Stimulated activated CD8-positive, alpha-beta memory T cell treated with anti-CD3 and anti-CD28 coated beads, Interleukin-2, amount 100 ng/mL, for 48 hours (primary cell): ENCODE data around the gene KIAA1549.
"Not testable (repeated sequence)": the region's sequence is repeated elsewhere in the genome, so short reads cannot be mapped to it uniquely, and the experiment has no call there.

Experiments
- DNase-seq, 2 donors: peaks; one replicate each; pipeline ENCODE4 v3.0.0-alpha.2; 2020; ENCODE audit warnings: low read depth in 2 of 2

Gene KIAA1549

DNA sequence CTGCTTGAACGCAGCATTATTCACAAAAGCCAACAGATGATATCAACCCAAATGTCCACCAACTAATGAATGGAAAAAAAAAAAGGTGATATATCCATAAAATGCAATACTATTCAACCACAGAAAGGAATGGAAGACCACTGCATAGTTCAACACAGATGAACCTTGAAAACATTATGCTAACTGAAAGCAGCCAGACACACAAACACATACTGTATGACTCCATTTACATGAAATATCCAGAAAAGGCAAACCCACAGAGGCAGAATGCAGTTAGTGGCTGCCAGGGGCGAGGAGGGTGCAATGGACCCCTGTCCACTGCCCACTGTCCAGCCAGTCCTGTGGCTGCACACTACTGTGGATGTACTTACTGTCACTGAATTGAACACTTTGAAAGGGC lies 36.6 kb downstream of the KIAA1549 start:
- DNase-seq = no peak

DNA sequence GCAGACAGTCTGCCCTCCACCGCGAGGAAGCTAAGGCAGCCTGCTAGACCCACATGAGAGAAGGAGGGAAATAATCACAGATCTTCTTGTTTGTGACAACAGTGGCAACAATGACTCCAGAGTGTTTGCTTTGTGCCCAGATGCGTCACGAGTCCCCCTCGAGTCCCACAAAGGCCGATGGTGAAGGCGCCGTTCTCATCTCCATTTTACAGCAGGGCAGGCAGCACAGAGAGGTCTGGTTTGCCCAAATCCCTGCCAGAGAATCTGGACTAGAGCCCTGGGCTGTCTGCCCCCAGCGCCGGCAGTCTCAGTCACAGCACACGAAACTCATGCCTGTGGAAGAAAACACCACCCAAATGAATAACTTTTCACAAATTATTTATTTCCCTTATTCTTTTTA lies 38.1 kb downstream of the KIAA1549 start:
- DNase-seq = no peak

DNA sequence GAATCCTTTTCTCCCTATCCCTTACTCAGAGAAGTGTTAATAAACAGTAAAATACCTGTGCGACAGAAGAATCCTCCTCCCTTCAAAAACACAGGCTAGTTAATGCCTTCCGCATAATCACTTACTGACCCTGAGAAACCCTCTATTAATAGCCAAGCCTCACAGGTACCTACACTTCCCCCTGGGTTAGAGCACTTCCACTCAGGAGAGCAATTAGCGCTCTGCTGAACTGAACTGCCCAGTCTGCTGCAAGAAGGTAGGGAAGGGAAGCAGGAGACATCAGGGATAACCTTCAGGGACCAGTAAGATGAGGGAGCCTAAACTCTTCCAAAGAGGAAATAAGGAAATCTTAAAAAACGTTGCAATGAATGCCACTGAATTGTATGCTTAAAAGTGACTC lies 39.6 kb downstream of the KIAA1549 start:
- DNase-seq = no peak

DNA sequence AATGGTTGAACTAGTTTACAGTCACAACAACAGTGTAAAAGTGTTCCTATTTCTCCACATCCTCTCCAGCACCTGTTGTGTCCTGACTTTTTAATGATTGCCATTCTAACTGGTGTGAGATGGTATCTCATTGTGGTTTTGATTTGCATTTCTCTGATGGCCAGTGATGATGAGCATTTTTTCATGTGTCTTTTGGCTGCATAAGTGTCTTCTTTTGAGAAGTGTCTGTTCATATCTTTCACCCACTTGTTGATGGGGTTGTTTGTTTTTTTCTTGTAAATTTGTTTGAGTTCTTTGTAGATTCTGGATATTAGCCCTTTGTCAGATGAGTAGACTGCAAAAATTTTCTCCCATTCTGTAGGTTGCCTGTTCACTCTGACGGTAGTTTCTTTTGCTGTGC lies 40.6 kb downstream of the KIAA1549 start:
- not testable (repeated sequence) for DNase-seq

DNA sequence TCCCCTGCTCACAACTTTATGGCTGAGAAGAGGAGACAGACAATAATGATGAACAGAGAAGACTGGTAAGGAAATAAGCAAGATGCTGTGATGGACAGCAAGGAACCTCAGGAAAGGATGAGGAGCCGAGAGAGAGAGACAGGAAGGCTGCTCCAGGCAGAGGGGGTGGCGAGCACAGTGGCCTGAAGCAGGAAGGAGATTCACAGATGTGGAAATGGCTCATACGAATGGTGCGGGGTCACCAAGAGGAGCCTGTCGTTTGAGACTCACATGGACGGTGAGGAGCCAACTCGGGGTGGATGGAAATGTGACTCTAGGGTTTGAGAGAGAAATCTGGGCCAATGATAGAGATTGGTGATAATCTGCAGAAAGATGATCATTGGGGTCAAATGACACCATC lies 43.7 kb downstream of the KIAA1549 start:
- no peak for DNase-seq

DNA sequence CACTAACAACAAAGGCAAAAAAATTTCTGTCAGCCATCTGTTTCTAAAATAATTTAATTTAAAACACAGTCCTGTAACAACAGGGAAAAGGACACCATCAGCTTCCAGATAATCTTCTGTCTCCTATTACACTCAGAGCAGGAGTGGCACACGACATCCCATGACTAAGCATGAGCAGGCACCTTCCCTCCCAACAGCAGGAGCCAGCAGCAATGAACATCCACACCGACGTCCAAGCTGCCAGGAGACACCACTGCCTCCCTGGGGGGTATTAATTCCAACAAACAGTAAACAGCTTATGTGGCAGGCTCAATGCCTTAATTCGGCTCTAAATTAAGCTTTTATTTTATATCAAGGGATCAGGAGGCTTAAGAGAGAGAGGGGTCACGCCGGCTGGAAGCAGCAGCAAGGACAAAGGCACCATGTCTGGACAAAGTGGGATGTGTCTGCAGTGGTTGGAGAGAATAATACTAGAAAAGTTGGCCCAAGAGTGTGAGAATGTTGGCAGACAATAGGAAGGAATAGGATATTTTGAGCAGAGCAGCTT lies 45.7 kb downstream of the KIAA1549 start:
- DNase-seq = no peak

- DNase-seq = no peak
Measured at GRCh38 chr7:138934861-138935260, 46.3 kb downstream of the KIAA1549 start.

GRCh38 chr7:138934367-138934766 lies 46.8 kb downstream of the KIAA1549 start:
- DNase-seq = no peak

- no peak for DNase-seq
Measured at GRCh38 chr7:138932870-138933269, 48.3 kb downstream of the KIAA1549 start.

GRCh38 chr7:138932427-138932826 lies 48.8 kb downstream of the KIAA1549 start:
- no peak for DNase-seq

GRCh38 chr7:138929969-138930368 lies 51.2 kb downstream of the KIAA1549 start:
- DNase-seq = no peak

GRCh38 chr7:138926241-138926612 lies 55.0 kb downstream of the KIAA1549 start:
- DNase-seq = no peak

- no peak for DNase-seq
Measured at GRCh38 chr7:138924501-138925225, 56.5 kb downstream of the KIAA1549 start.

DNA sequence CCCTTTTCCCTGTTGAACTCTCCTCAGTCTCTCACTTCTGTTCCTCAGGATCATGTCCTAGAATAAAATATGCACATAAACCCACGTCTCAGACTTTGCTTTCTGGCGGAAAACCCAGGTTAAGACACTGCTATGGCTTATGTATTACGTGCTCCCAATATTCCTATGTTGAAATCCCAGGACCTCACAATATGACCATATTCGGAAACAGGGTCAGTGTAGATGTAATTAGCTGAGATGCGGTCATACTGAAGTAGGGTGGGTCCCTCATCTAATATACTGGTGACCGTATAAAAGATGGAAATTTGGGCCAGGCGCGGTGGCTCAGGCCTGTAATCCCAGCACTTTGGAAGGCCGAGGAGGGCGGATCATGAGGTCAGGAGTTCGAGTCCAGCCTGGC lies 59.9 kb downstream of the KIAA1549 start:
- no peak for DNase-seq

- DNase-seq = no peak
Measured at GRCh38 chr7:138919911-138920310, 61.3 kb downstream of the KIAA1549 start.

DNA sequence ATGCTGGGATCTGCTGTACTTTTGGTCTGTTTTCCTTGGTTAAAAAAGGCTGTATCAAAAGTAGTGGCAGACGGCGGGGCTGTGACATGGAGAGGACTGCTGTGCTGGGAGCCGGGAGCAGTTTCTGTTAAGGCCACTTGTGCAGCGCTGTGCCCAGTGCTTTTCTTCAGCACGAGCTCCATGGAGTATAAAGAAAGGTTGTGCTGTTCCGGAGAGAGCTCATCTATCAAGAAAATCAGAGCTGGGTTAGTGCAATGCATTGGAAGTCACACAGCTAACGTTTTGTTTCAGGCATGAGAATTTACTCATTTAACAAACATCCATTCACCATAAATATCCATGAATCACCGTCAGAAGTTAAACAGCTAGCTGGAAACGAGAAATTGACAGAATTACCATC lies 62.0 kb downstream of the KIAA1549 start:
- no peak for DNase-seq

DNA sequence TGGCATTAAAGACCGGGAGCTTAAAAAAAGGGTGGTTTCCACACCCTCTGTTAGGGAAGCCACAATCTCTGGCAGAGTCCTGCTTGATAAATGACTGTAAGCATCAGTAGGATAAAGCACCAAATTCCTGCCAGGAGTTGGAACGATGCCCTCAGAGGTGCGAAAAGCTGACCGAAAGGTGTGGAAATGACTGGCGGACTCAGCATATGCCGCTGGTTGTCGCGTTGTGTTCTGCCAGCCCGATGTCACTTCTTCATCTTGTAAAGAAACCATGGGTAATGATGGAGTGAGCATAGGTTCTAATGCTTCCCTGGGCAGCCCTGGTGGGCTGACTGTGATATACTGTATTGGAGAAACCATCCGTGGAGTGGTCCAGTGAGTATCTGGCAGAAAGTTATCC lies 62.4 kb downstream of the KIAA1549 start:
- DNase-seq = no peak

GRCh38 chr7:138918176-138918575 lies 63.0 kb downstream of the KIAA1549 start:
- DNase-seq = no peak

GRCh38 chr7:138917771-138918170 lies 63.4 kb downstream of the KIAA1549 start:
- DNase-seq = no peak

DNA sequence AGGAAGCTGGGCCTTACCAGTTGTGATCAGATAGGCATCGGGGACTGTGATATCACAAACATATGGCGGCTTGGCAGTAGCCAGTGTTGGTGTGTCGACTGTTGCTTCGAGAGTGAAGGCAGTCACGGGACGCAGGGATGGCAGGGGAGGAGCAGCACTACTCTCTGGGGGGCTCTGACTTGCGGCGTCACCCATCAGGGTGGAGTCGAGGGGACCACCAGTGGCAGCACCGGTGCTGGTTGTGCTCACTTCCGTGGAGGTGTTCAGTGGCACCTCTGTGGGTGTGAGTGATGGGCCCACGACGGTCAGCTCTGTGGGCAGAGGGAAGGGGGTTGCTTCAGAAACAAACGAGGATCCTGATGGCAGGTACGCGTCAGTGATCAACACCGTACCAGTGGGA lies 64.5 kb downstream of the KIAA1549 start:
- DNase-seq = no peak

- DNase-seq = no peak
Measured at GRCh38 chr7:138916275-138916674, 64.9 kb downstream of the KIAA1549 start.

- no peak for DNase-seq
Measured at GRCh38 chr7:138913783-138914182, 67.4 kb downstream of the KIAA1549 start.

DNA sequence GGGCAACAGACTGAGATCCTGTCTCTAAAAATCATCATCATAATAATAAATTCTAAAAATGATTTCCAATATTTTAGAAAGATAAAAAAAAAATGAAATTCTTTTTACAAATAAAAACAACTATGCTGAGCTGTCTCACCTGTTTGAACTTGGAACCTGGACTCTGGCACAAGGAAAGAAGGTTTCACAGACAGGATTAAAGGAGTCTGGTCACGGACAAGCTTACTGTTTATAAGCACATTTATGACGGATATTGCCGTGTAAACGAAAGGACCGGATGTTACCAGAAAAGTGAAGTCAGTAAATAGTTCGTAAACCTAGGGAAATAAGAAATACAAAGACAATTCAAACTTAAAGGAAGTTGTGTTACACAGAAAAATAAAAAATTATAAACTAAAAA lies 70.2 kb downstream of the KIAA1549 start:
- DNase-seq = no peak

DNA sequence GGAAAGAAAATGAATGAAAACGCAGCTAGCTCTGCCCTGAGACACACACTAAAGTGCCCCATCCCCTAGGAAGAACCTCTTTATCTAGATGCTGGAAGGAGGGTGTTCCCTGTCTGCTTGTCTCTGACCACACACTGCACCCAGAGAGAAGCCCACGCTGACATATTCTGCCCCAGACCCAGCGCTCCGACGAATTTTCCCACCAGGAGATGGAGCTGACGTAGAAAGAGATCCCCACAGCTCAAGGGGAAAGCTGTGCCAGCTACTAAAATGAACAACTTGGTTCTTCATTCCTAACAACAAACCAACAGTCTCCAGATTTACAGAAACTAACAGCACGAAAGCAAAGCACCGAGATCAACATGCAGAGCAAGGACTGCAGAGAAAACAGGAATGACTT lies 73.3 kb downstream of the KIAA1549 start:
- no peak for DNase-seq
